ENCODE measurements around the gene GNA15.

DNA sequence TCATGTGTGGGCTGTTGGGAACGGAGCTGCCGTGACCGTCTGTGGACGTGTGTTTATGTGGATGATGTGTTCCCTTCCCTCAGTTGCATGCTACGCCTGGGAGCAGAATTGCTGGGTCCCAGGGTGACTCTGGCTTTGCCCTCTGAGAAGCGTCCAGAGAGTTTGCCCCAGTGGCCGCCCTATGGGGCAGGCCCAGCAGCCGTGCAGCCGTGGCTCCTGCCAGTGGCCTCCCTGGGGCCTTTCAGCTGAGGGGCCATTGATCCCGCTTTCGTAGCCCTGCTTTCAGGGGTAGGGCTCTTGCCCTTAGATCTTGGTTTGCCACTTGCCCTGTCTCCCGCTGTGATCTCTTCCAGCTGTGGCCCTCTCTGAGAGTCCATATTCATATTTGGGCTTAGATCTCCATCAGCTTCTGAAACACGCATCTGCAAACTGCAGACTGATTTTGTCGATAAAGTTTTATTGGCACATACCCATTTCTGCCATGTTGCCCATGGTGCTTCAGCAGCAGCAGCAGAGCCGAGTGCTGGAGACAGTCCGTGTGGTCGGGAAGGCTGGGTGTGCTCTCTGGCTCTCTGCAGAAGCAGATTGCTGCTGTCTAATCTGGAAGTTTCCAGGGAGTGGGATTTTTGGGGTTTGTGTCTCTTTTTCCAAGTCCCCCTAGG is 24.1 kb upstream of the GNA15 start:
- TF ChIP-seq FOXK1 (CRISPR knock-in tag; IDR thresholded peaks at IDR 0.05) (no peak), TEAD4 (CRISPR knock-in tag; IDR thresholded peaks at IDR 0.05) (no peak)
- TF ChIP-seq, protein P1, sequence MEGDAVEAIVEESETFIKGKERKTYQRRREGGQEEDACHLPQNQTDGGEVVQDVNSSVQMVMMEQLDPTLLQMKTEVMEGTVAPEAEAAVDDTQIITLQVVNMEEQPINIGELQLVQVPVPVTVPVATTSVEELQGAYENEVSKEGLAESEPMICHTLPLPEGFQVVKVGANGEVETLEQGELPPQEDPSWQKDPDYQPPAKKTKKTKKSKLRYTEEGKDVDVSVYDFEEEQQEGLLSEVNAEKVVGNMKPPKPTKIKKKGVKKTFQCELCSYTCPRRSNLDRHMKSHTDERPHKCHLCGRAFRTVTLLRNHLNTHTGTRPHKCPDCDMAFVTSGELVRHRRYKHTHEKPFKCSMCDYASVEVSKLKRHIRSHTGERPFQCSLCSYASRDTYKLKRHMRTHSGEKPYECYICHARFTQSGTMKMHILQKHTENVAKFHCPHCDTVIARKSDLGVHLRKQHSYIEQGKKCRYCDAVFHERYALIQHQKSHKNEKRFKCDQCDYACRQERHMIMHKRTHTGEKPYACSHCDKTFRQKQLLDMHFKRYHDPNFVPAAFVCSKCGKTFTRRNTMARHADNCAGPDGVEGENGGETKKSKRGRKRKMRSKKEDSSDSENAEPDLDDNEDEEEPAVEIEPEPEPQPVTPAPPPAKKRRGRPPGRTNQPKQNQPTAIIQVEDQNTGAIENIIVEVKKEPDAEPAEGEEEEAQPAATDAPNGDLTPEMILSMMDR (IDR thresholded peaks at IDR 0.05), result no peak

All from WTC11 (cell line).